ENCODE results near the gene ZDHHC7. TPM values are rescaled to one million over a fixed set of nuclear protein-coding genes. Genes with fewer than 3 reads are reported as not detected.
A peak's percentile ranks its signal among the peaks of the same experiment; 100 is the strongest.

ZDHHC7 gene
- total RNA-seq, 1 experiment from 2014 or later, result 46.3 TPM

DNA sequence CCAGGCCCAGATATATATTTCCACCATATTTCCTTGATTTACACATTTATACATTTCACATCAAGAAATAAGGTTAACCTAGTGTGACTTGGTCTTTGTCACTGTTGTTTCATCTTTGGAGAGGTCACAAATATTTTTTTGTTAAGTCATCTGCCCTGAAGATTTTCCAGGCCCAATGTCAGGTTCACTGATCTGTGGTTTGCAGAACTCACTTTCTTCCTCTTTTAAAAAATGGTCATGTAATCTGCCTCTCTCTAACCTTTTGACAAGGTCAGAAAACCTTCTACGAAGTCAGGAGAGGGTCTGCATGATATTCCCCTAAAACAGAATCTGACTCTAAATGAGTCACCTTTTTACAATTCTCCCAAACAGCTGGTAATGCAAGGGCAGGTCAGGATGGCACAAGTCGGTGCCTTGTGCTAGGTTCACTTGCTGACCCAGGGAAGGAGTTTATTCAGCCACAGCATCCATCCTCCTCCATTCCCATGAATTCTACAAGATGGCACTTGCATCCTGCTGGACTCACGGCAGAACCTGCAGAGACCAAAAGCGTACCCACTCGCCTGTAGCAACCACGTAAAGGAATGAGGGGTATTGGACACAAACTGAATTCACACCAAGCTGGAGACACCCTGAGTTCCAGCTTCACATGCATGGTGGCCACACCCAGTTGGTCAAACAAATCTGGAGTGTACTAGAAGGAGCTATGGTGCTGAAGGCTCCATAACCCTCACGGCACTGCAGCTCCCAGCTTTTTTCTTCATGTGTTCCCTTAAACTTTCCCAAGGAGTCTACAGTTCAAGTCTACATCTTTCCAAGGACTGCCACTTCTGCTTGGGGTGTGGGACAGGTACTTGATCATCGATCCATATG is 14.7 kb upstream of the ZDHHC7 start:
- BruUV-seq (replicated peaks), result no TSS peak
- no peak overlapping the region for H3K27ac Mint-ChIP-seq (ENCODE audit: low read depth, unreplicated experiment)
- no peaks in the 10 kb centered on the region for H3K9me3 Mint-ChIP-seq (ENCODE audit: unreplicated experiment)
- intact Hi-C loops (cut with micrococcal nuclease), result no loop called here
- TF ChIP-seq, protein P1, sequence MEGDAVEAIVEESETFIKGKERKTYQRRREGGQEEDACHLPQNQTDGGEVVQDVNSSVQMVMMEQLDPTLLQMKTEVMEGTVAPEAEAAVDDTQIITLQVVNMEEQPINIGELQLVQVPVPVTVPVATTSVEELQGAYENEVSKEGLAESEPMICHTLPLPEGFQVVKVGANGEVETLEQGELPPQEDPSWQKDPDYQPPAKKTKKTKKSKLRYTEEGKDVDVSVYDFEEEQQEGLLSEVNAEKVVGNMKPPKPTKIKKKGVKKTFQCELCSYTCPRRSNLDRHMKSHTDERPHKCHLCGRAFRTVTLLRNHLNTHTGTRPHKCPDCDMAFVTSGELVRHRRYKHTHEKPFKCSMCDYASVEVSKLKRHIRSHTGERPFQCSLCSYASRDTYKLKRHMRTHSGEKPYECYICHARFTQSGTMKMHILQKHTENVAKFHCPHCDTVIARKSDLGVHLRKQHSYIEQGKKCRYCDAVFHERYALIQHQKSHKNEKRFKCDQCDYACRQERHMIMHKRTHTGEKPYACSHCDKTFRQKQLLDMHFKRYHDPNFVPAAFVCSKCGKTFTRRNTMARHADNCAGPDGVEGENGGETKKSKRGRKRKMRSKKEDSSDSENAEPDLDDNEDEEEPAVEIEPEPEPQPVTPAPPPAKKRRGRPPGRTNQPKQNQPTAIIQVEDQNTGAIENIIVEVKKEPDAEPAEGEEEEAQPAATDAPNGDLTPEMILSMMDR (IDR thresholded peaks at IDR 0.05; ENCODE audit: unreplicated experiment), result no peak
- no peak for DNase-seq (ENCODE audit: unreplicated experiment)
- ChIA-PET CTCF (interaction anchor here (1.1 to 1.3 kb wide), 3 partner anchors 13 to 55 kb away, joined by 3 to 9 read pairs (median 4); no protein-coding TSS in a partner anchor), POLR2A (interaction anchor here (0.7 to 6.1 kb wide), 9 partner anchors 10 to 355 kb away, joined by 3 to 163 read pairs (median 20); partner anchors contain the start of gene ZDHHC7)
- H3K4me1 Mint-ChIP-seq (ENCODE audit: insufficient read depth, unreplicated experiment), result peaks cover 18% of the 10 kb centered on the region
- H3K36me3 Mint-ChIP-seq (ENCODE audit: insufficient read depth, unreplicated experiment), result no peaks in the 10 kb centered on the region
- peak overlapping the region; percentile 84 for H3K4me3 Mint-ChIP-seq (ENCODE audit: unreplicated experiment)
- H3K27me3 Mint-ChIP-seq (ENCODE audit: insufficient read depth, unreplicated experiment), result no peaks in the 10 kb centered on the region

DNA sequence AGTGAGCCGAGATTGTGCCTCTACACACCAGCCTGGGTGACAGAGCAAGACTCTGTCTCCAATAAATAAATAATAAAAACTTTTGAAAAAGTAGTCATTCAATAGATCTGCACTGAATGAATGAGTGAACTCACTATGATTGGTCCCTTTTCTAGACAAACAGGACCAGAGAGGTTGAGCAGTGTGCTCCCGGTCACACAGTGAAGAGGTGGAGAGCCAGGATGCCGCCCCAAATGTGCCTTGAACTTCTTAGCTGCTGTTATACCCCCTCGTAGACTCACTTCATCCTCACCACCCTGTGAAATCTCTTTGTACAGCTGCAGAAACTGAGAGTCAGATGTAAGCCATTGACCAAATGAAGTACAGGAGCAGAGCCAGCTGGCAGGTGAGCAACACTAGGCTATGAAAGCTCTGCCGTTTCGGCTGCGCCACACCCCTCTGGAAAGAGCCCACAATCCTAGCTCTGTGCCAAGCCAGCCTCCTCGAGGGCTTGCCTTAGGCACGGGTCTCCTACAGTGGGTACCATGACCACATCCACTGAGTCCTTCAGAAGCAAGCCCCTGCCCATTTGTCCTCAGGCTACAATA is 8.4 kb upstream of the ZDHHC7 start:
- Mint-ChIP-seq H3K9me3 (ENCODE audit: unreplicated experiment) (no peaks in the 10 kb centered on the region), H3K4me3 (ENCODE audit: unreplicated experiment) (no peak overlapping the region), H3K27me3 (ENCODE audit: insufficient read depth, unreplicated experiment) (no peaks in the 10 kb centered on the region), H3K4me1 (ENCODE audit: insufficient read depth, unreplicated experiment) (peaks cover 15% of the 10 kb centered on the region), H3K36me3 (ENCODE audit: insufficient read depth, unreplicated experiment) (no peaks in the 10 kb centered on the region), H3K27ac (ENCODE audit: low read depth, unreplicated experiment) (no peak overlapping the region)
- ChIA-PET POLR2A (interaction anchor here (0.9 to 2.3 kb wide), 5 partner anchors 8 to 25 kb away, joined by 3 to 21 read pairs (median 6); partner anchors contain the start of genes KIAA0513 and ZDHHC7), CTCF (interaction anchor here (0.6 to 1.2 kb wide), 4 partner anchors 49 to 271 kb away, joined by 3 read pairs; no protein-coding TSS in a partner anchor)
- peak; percentile 41 for DNase-seq (ENCODE audit: unreplicated experiment)
- intact Hi-C loops (cut with micrococcal nuclease), result no loop called here
- BruUV-seq (replicated peaks), result no TSS peak
- TF ChIP-seq, protein P1 (IDR thresholded peaks at IDR 0.05; ENCODE audit: unreplicated experiment), result no peak

DNA sequence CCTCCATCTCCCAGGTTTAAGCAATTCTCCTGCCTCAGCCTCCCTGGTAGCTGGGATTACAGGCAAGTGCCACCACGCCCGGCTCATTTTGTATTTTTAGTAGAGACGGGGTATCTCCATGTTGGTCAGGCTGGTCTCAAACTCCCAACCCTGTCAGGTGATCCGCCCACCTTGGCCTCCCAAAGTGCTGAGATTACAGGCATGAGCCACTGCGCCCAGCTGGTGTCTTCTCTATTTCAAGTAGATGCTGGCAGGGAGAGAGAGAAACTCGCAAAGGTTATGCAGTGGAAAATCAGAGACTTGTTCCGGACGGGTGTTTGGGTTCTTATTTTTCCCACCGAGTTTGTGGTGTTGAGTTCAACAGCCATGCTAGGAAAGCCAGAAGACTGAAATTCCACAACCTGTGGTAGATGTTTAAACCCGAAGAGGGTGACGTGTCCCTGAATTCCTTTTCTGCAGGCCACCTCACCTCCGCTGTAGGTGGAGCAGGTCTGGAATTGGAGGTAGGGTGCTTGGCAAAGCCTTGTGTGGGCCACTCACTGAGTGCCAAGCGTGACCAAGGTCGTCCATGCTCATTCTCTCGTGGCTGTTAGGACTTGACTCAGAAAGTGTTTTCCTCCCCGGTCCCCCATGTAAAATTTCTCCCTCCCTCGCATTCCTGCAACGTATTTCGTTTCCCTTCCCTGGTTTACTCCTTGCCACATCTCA is 7.3 kb upstream of the ZDHHC7 start:
- no peak for DNase-seq (ENCODE audit: unreplicated experiment)
- intact Hi-C loops (cut with micrococcal nuclease), result no loop called here
- no peaks in the 10 kb centered on the region for H3K27me3 Mint-ChIP-seq (ENCODE audit: insufficient read depth, unreplicated experiment)
- ChIA-PET POLR2A (interaction anchor here (1.0 to 1.8 kb wide), 2 partner anchors 10 to 23 kb away, joined by 3 to 7 read pairs; partner anchors contain the start of gene KIAA0513), CTCF (interaction anchor here (0.7 kb wide), 1 partner anchor 66 kb away, joined by 3 read pairs; no protein-coding TSS in a partner anchor)
- H3K36me3 Mint-ChIP-seq (ENCODE audit: insufficient read depth, unreplicated experiment), result no peaks in the 10 kb centered on the region
- TF ChIP-seq, protein P1 (IDR thresholded peaks at IDR 0.05; ENCODE audit: unreplicated experiment), result no peak
- H3K4me1 Mint-ChIP-seq (ENCODE audit: insufficient read depth, unreplicated experiment), result peaks cover 15% of the 10 kb centered on the region
- no peak overlapping the region for H3K4me3 Mint-ChIP-seq (ENCODE audit: unreplicated experiment)
- no peak overlapping the region for H3K27ac Mint-ChIP-seq (ENCODE audit: low read depth, unreplicated experiment)
- no TSS peak for BruUV-seq (replicated peaks)
- H3K9me3 Mint-ChIP-seq (ENCODE audit: unreplicated experiment), result no peaks in the 10 kb centered on the region
